IPS-18c (cell line): Measurements from ENCODE around the gene SCAI.
"Not testable (repeated sequence)": the region's sequence is repeated elsewhere in the genome, so short reads cannot be mapped to it uniquely, and the experiment has no call there.

Experiments
- H3K4me3 ChIP-seq: 2 replicates; pipeline ENCODE4 v1.7.0; 2013; ENCODE audit warnings: low read depth, mild to moderate bottlenecking, low read length, moderate library complexity; ENCODE audit not compliant: insufficient read depth
- H3K9me3 ChIP-seq: one replicate; pipeline ENCODE4 v1.6.1; 2013; ENCODE audit warnings: mild to moderate bottlenecking, low read length, moderate library complexity; ENCODE audit not compliant: control insufficient read depth, insufficient read depth

The SCAI gene

DNA sequence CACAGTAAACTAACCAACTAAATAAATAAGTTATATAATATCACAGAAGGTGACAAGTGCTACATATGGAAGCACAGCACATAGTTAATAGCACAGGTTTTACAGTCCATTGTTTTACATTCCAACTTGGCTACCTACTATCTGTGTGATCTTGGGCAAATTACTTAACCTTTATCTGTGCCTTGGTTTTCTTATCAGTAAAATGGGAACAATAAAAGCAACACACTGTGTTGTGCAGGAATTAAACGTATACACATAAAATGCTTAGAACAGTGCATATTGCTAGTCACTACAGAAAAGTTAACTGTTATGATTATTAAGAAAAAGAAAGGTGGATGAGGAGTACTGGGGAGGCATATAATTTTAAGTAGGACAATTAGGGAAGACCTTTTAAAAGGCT, 159.6 kb downstream of the SCAI start:
- Histone ChIP-seq H3K9me3 (no peaks in the 10 kb centered on the region), H3K4me3 (no peak overlapping the region)

DNA sequence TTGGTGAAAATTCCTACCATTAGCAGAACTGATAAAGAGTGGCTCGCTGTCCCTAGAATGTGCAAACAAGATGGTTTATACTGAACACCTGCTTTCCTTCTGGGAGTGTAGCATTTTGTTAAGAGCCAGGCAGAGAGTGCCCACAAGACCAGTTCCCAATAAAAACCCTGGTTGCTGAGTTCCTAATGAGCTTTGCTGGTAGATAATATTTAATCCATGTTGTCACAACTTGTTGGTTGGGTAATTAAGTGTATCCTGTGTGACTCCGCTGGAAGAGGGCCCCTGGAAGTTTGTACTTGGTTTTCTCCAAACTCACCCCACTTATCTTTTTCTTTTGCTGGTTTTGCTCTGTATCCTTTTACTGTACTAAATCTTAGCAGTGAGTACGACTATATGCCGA, 162.9 kb downstream of the SCAI start:
- H3K4me3 ChIP-seq = no peak overlapping the region
- no peaks in the 10 kb centered on the region for H3K9me3 ChIP-seq

DNA sequence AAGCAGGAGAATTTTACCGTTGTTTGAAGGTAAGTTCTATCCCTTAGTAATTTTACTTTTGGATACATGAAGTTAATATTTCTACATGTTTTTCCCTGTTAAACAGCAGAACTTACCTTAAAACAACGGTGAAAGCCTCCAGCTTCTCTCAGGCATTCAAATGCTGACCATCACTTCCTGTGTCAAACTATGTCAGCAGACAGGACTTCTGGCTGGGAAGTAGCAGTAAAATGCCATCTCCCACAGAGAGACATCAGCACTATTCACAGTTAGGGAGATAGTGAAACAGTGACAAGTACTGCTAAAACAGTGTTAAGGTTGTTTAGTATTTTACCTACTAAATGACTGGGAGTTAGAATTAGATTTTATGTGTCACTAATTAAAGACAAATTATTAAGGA, 168.2 kb downstream of the SCAI start:
- no peaks in the 10 kb centered on the region for H3K9me3 ChIP-seq
- no peak overlapping the region for H3K4me3 ChIP-seq

DNA sequence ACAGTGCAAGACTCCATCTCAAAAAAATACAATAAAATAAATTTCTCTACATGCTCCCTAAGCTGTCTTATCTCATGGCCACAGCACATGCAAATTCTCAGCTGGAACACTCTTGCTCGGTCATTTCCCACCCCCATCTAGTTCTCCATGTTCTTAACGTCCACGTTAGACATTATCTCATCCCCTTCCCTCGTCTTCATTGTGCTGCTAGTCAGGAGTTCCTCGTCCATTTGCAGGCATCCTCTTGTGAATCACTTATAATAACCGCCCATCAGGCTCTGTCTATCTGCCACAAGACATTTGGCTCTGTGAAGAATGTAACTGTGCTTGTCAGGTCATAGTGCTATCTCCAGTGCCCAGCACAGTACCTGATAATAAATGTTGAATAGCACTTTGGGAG, 169.5 kb downstream of the SCAI start:
- no peak overlapping the region for H3K4me3 ChIP-seq
- no peaks in the 10 kb centered on the region for H3K9me3 ChIP-seq

DNA sequence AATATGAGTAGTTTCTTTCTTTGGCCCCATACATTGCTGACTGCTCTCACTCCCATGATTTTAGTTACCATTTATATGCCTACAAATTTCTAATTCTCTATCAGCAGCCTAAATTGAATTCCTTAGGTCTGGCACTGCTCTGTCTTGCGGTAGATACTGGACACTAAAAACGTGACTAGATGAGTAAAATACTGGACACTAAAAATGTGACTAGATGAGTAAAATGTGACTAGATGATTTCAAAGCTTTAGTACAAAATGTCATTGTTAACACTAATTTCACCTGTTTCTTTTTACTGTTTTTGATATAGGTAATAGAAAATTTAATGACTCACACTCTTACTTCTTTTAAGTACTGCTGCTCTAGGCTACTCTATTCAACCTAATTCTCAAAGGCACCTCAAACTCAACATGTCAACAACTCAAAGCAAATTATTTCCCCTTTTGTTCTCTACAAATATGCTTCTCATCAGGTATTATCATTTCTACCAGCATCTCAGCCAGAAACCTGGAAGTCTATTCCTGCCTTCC, 171.0 kb downstream of the SCAI start:
- Histone ChIP-seq H3K4me3 (no peak overlapping the region), H3K9me3 (no peaks in the 10 kb centered on the region)

DNA sequence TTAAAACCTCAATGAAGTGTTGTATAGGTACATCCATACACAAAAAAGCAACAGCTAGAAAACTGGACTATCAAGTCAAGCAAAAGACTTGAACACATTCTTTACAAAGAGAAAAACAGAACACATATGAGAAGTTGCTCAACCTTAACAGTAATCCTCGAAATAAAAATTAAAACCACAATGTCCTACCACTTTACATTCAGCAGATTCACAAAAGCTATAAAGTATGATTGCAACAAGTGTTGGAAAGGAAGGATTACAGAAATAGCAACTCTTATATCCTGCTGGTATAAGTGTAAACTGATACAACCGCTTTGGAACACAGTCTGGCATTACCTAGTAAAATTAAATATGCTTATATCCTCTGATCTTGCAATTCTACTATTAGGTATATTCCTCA, 173.9 kb downstream of the SCAI start:
- Histone ChIP-seq H3K4me3 (no peak overlapping the region), H3K9me3 (peaks cover 2% of the 10 kb centered on the region)

DNA sequence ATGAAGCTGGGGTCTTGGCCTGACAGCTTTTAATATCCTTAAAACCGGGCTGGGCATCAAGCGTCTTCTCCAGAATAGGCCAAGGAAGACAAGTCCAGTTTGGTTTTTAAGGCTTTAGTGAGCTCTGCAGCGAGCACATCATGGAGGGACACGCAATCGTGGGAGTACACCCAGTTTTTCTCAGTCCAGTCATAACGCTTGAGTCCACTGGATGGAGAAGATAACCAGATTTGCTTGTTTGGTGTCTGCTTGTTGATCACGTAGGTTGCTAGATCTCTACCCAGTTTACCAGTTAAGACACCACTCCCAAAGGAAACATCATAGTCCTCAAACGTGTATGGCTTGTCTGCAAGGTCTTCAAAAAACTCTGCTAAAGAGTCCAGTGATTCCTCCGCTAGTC, 175.1 kb downstream of the SCAI start:
- Histone ChIP-seq H3K4me3 (no peak overlapping the region), H3K9me3 (peaks cover 2% of the 10 kb centered on the region)

DNA sequence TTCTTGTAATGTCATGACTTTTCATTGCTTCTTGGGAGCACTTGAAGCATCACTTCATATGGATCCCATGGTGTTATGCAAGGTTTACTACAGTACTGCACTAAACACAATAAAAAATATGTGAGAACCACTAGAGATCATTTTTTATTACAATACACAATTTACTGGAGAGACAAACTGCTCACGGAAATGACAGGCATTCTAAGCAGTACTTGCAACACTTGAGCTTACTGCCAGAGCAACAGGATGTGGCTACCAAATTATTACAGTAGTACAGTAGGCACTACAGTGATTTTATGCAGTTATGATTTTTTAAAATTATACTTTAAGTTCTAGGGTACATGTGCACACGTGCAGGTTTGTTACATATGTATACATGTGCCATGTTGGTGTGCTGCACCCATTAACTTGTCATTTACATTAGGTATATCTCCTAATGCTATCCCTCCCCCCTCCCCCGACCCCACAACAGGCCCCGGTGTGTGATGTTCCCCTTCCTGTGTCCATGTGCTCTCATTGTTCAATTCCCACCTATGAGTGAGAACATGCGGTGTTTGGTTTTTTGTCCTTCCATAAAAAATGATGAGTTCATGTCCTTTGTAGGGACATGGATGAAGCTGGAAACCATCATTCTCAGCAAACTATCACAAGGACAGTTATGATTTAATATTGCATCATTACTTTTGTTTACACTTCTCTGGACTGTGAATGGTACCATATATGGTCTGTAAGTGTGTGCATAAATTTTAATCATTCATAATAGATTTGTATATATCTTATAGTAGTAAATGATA, 177.4 kb downstream of the SCAI start:
- H3K4me3 ChIP-seq, H3K9me3 ChIP-seq: not testable (repeated sequence)

DNA sequence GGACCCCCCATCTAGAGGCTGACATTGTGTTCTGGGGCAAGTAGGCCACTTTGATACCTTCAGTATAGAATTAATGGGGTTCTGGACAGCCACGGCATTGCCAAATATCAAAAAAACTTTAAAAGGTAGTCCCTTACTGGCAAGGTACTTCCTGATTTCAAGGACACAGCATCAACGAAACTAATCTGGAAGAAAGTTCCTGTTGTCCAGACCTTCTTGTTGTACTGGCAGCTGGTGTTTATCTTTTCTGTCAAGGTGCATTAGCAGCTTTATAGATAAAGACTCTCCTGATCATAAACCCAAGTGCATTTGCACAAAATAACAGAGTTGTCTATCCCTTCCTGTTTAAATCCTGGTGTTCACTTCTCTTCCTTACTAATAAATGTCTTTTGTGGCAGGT, 178.7 kb downstream of the SCAI start:
- H3K4me3 ChIP-seq = no peak overlapping the region
- H3K9me3 ChIP-seq = peaks cover 2% of the 10 kb centered on the region

DNA sequence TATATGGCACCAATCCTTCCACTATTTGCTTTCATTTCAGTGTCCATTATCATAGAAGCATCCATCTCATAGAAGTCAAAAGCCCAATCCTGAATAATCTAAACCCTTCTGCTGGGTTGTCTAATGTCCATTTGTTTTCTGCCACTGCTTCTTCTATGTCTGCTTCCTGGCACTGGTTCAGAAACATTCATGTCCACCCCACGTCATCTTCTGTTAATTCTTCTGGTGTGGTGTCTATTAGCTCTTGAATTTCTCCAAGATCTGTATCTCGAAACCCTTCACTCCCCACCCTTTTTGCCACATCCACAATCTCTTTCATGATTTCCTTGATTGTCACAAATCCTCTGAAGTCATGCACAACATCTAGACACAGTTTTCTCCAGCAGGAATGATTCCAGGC, 179.3 kb downstream of the SCAI start:
- H3K9me3 ChIP-seq = peaks cover 2% of the 10 kb centered on the region
- no peak overlapping the region for H3K4me3 ChIP-seq

DNA sequence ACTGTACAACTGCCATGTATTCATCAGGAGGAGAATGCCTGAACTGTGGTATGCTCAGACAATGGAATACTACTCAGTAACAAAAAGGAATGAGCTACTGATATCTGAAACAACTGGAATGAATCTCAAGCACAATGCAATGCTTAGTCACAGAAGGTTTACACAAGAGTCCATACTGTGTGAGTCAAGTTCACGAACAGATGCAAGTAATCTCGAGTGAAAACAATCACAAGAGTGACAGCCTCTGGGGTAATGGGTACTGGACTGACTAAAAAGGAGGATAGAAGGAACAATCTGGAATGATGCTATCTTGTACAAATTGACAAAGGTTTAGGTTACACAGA, 182.9 kb downstream of the SCAI start:
- Histone ChIP-seq H3K4me3 (no peak overlapping the region), H3K9me3 (peaks cover 2% of the 10 kb centered on the region)

DNA sequence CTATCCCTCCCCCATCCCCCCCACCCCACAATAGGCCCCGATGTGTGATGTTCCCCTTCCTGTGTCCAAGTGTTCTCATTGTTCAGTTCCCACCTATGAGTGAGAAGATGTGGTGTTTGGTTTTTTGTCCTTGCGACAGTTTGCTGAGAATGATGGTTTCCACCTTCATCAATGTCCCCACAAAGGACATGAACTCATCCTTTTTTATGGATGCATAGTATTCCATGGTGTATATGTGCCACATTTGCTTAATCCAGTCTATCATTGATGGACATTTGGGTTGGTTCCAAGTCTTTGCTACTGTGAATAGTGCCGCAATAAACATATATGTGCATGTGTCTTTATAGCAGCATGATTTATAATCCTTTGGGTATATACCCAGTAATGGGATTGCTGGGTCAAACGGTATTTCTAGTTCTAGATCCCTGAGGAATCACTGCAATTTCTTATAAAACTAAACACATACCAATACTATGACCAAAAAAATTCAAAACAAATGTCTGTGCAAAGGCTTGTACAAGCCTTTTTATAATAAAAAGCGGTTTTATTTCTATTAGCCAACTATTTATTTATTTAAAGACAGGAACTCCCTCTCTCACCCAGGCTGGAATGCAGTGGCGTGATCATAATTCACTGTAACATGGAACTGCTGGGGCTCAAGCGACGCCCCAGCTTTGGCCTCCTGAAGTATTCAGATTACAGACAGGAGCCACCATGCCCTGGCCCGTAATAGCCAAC, 183.5 kb downstream of the SCAI start:
- not testable (repeated sequence) for H3K4me3 ChIP-seq, H3K9me3 ChIP-seq

DNA sequence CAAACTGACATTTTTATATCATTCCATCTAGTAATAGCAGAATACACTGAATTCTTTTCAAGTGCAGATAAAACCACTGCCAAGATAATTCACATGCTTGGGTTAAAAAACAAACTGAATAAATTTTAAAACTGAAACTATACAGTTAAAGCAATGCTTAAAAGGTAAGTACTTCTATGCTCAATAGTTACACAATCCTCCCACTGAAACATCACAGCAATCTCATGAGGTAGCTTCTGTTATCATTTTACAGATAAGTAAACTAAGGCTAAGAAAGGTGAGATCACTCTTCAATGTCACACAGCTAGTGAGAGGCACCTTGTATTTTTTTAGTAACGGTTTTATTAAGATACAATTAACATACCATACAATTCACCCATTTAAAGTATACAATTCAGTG, 189.1 kb downstream of the SCAI start:
- no peak overlapping the region for H3K4me3 ChIP-seq
- no peaks in the 10 kb centered on the region for H3K9me3 ChIP-seq

DNA sequence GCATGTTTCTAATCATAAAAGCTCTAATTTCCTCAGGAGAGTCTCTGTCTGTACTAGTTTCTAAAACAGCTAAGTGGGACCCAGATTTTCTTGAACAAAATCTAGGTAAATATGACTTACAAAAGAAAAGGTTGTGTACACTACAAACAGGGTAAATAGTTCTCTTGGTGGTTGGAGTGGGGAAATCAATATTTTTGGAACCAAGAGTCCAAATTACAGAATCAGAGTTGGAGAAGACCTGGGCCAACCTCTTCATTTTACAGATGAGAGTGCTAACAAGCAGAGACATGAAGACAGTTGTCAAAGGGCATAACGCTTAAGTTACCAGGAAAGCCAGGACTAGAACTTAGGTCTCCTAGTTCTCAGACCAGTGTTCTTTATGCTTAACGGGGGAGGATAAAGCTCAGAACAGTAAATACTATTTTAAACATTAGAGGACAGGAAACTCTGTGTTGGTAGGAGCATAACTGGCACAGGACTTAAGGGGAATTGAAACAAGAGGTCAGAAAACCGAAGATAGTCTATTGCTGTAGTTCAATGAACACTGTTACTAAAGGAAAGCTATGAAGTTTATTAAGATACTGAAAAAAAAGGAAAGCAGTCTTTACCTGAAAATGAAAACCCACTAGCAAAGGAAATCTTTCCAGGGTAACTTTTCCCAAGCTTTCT, 193.1 kb downstream of the SCAI start:
- Histone ChIP-seq H3K9me3 (no peaks in the 10 kb centered on the region), H3K4me3 (no peak overlapping the region)

DNA sequence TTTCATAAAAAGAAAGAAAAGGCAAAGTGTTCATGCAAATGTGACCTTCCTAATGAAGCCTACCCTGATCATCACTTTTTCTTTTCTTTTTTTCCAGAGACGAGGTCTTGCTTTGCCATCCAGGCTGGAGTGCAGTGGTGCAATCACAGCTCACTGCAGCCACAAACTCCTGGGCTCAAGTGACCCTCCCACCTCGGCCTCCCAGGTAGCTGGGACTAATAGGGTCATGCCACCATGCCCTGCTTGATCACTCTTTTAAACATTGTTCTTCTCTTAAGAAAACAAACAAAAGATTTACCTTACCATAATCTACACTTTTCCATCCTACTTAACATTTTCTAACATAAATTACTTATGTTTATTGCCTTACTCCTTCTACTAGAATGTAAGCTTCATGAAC, 193.9 kb downstream of the SCAI start:
- H3K4me3 ChIP-seq = no peak overlapping the region
- no peaks in the 10 kb centered on the region for H3K9me3 ChIP-seq

DNA sequence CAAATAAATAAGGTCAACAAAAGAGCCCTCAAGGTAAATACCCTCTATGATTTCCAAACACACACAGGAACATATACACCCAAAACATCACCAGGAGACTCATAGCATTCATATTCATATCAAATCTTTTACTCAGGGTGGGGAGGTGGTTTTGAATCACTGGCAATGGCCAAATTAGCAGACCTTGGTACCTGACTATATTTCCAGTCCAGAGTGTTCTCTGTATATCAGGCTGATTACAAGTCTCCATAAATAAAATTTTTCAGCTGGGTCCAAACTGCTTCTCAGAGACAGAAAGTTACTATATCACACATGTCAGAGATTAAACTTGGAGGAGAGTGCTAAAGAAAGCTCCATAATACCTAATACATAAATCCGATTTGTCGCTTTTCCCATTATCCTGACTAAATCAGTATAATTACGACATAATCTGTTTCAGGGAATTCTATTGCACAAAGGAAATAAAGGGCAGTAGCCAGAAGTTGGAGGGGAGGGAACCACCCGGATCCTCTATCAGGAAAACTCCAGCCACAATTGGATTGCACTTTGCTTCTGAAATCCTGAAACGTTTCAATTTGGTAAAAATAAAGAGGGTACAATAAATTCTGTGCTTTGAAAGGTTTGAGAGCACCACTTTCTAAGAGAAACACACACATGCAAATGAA, 195.5 kb downstream of the SCAI start:
- Histone ChIP-seq H3K9me3 (no peaks in the 10 kb centered on the region), H3K4me3 (no peak overlapping the region)

DNA sequence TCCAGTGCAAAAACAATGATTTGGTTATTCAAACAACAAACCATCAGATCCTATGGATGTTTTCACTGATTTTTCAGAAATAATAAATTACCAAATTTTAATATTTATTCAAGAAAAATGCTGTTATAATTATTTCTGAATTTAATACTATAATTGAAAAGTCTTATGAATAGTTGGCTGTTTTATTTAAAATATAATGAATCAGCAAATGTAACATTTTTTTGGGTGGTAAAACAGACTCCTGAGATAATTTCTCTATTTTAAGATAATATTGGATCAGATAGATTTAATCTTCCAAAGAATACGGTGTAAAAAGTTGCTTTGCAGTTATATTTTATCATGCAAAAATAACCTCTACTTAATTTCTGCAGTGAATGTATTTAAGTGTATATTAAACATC, 197.2 kb downstream of the SCAI start:
- no peaks in the 10 kb centered on the region for H3K9me3 ChIP-seq
- H3K4me3 ChIP-seq = no peak overlapping the region
